ENCODE data around the gene CBX4.

GRCh38 chr17:79790805-79791734 lies 48.2 kb downstream of the CBX4 start:
- TF ChIP-seq CTCF (IDR thresholded peaks at IDR 0.05) (no peak), POLR2A (IDR thresholded peaks at IDR 0.05) (no peak)
